Thoracic aorta (tissue), 2 donors: ENCODE results near the gene CTNNA2. TPM values are rescaled to one million over a fixed set of nuclear protein-coding genes. Genes with fewer than 3 reads are reported as not detected.

Experiments used
- ATAC-seq: fragments of 150-250 bp; one replicate; pipeline ENCODE4 v1.8.0; 2017; ENCODE audit warnings: low read depth; ENCODE audit not compliant: insufficient number of reproducible peaks, low FRiP score
- DNase-seq: peaks from one replicate; pipeline ENCODE4 v3.0.0-alpha.2; 2020; ENCODE audit warnings: low spot score
- H3K27ac ChIP-seq, 2 donors: fragments of 200-600 bp; sonication (generic); 1 replicate in 1 of 2; 2 replicates in 1 of 2; pipeline ENCODE4 v1.5.1; 2016; ENCODE audit warnings: mild to moderate bottlenecking in 2 of 2, moderate library complexity in 2 of 2
- H3K27me3 ChIP-seq: fragments of 200-600 bp; sonication (generic); replicated peaks from 2 replicates; pipeline ENCODE4 v1.6.0; 2016; ENCODE audit warnings: mild to moderate bottlenecking; ENCODE audit not compliant: insufficient read depth
- H3K36me3 ChIP-seq: fragments of 200-600 bp; sonication (generic); one replicate; pipeline ENCODE4 v1.5.1; 2016
- H3K4me1 ChIP-seq, 2 donors: fragments of 200-600 bp; sonication (generic); 1 replicate in 1 of 2; 2 replicates in 1 of 2; pipeline versions ENCODE4 v1.5.1 to v1.6.0; 2016; ENCODE audit warnings: low read depth in 2 of 2, mild to moderate bottlenecking in 1 of 2; ENCODE audit not compliant: control insufficient read depth in 1 of 2
- H3K4me3 ChIP-seq: fragments of 200-600 bp; sonication (generic); 2 replicates; pipeline ENCODE4 v1.5.1; 2016; ENCODE audit warnings: mild to moderate bottlenecking
- H3K9me3 ChIP-seq: fragments of 200-600 bp; sonication (generic); 2 replicates; pipeline ENCODE4 v1.5.1; 2016
- total RNA-seq, 2 donors: library from RNA; depleted of rRNA; stranded (reverse); fragments of >200 nt; gene quantifications; one replicate each; pipeline versions ENCODE4 v1.1.0 to v1.2.3, GENCODE V29; 2016
- TF ChIP-seq, protein P1 (sequence below): fragments of 200-600 bp; sonication (generic); IDR thresholded peaks from one replicate; pipeline ENCODE4 v1.5.1; 2019; ENCODE audit warnings: antibody characterized with exemption

Gene CTNNA2
- total RNA-seq, 2 donors from 2014 or later, result not detected

- no peak overlapping the region for H3K4me3 ChIP-seq
- H3K9me3 ChIP-seq, result no peaks in the 10 kb centered on the region
- no peaks in the 10 kb centered on the region for H3K27me3 ChIP-seq
- H3K36me3 ChIP-seq, result no peaks in the 10 kb centered on the region
- H3K27ac ChIP-seq, result no peak overlapping the region
- TF ChIP-seq, protein P1, sequence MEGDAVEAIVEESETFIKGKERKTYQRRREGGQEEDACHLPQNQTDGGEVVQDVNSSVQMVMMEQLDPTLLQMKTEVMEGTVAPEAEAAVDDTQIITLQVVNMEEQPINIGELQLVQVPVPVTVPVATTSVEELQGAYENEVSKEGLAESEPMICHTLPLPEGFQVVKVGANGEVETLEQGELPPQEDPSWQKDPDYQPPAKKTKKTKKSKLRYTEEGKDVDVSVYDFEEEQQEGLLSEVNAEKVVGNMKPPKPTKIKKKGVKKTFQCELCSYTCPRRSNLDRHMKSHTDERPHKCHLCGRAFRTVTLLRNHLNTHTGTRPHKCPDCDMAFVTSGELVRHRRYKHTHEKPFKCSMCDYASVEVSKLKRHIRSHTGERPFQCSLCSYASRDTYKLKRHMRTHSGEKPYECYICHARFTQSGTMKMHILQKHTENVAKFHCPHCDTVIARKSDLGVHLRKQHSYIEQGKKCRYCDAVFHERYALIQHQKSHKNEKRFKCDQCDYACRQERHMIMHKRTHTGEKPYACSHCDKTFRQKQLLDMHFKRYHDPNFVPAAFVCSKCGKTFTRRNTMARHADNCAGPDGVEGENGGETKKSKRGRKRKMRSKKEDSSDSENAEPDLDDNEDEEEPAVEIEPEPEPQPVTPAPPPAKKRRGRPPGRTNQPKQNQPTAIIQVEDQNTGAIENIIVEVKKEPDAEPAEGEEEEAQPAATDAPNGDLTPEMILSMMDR, result no peak
- DNase-seq, result no peak
- ATAC-seq, result no peak
- H3K4me1 ChIP-seq, result no peaks in the 10 kb centered on the region
Measured at GRCh38 chr2:79929624-79930023, 416.8 kb downstream of the CTNNA2 start.

DNA sequence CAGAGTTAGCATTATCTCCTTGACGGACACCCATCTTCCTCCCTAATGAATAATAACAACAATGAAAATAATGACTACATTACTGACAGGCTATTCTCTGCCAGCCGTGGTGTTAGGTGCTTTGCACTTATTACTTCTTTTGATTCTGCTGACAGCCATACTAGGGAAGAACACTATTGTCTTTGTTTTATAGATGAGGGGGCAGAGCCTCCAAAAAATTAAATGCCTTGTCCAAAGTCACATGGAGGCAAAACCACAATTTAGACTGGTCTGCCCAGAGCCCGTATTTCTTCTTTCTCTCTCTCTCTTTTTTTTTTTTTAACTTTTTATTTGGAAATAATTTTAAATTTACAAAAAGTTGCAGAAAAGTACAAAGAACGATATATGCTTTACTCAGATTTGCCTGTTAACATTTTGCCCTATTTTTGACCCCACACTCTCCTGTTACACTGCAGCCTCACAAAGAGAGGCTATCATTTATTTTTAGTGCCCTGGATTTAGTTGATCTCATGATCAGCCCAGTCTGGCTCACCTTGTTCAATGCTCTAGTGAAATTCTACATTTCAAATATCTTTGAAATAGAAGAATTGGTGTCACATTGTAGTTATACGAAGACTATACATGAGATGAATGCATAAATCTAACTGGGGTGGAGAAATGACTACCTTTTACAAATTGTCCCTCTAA lies 422.3 kb downstream of the CTNNA2 start:
- Histone ChIP-seq H3K27ac (no peak overlapping the region), H3K4me3 (no peak overlapping the region), H3K4me1 (no peaks in the 10 kb centered on the region), H3K36me3 (no peaks in the 10 kb centered on the region), H3K9me3 (no peaks in the 10 kb centered on the region), H3K27me3 (no peaks in the 10 kb centered on the region)
- ATAC-seq (no peak), DNase-seq (no peak)
- TF ChIP-seq, protein P1, result no peak

DNA sequence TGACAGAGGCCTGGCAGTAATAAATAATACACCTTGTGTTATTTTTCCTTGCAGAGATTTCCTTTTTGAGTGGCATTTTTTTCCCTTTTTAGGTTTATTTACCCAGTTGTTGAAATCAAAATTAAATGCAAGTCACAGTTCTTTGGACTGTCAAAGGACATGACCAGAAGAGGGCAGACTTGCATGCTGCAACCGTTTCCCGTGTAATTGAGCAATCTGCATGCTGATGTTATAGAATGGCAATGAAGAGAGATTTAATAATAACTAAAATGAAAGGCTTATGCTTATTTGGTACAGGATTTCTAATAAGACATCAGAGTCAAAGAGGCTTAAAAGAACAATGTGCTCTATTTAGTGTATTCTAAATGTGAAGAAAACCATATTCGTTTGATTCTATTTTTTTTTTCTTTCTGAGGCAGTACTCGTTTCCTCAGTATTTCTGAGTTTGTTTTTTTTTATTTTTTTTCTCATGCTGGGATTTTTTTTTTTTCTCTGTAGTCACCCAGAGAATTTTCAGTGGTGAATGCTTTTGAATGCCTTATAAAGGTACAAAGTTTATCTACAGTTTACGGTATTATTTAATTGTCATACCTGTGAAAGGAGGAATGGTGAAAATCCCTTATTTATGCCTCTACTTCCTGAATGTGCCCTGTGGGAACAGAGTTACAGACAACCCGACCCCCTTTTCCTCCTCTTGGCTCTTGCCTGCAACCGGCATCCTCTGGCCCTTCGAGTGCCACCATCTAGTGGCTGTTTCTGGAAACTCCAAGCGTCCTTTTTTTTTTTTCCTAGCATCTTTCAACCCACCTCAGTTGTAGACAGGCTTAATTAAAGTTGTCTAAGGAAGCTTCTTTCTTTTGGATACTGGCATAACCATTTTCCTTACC lies 423.2 kb downstream of the CTNNA2 start:
- TF ChIP-seq, protein P1, result no peak
- Histone ChIP-seq H3K4me1 (no peaks in the 10 kb centered on the region), H3K27ac (no peak overlapping the region), H3K27me3 (no peaks in the 10 kb centered on the region), H3K4me3 (no peak overlapping the region), H3K9me3 (no peaks in the 10 kb centered on the region), H3K36me3 (no peaks in the 10 kb centered on the region)
- ATAC-seq (no peak), DNase-seq (no peak)

DNA sequence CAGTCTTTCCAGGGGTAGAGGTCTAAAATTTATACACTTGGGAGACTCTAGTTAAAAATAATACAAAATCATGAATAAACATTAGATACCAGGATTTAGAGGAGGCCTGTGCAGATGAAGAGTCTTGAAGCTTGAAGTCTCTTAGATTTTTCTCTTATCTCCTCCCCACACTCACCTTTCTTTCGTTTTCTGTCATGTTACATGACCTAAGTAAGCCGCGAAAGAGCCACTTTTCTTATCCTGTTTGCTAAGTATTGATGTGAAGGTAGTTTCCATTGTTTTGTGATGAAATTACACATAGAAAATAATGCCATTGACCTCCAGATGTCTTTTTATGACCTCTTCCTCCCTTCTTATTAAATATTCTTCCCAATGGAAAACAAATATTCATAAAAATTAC lies 423.9 kb downstream of the CTNNA2 start:
- H3K9me3 ChIP-seq, result no peaks in the 10 kb centered on the region

GRCh38 chr2:79938648-79939047 lies 425.8 kb downstream of the CTNNA2 start:
- Histone ChIP-seq H3K36me3 (no peaks in the 10 kb centered on the region), H3K4me3 (no peak overlapping the region), H3K9me3 (no peaks in the 10 kb centered on the region), H3K27ac (no peak overlapping the region), H3K27me3 (no peaks in the 10 kb centered on the region), H3K4me1 (no peaks in the 10 kb centered on the region)
- TF ChIP-seq, protein P1, result no peak
- ATAC-seq (no peak), DNase-seq (no peak)

More for the DNA sequence above, 423.9 kb downstream of the CTNNA2 start:
- Histone ChIP-seq H3K4me3 (no peak overlapping the region), H3K27ac (no peak overlapping the region), H3K27me3 (no peaks in the 10 kb centered on the region), H3K36me3 (no peaks in the 10 kb centered on the region), H3K4me1 (no peaks in the 10 kb centered on the region)
- no peak for ATAC-seq
- DNase-seq, result no peak
- TF ChIP-seq, protein P1, result no peak
